ENCODE measurements around the gene MUSTN1. TPM values are rescaled to one million over a fixed set of nuclear protein-coding genes. Genes with fewer than 3 reads are reported as not detected.

MUSTN1 gene
- total and polyA plus RNA-seq, 2 donors (not counting 3 experiments of a cell fraction or from before 2014, with no cell fraction given): 1.1 to 2.2 TPM

DNA sequence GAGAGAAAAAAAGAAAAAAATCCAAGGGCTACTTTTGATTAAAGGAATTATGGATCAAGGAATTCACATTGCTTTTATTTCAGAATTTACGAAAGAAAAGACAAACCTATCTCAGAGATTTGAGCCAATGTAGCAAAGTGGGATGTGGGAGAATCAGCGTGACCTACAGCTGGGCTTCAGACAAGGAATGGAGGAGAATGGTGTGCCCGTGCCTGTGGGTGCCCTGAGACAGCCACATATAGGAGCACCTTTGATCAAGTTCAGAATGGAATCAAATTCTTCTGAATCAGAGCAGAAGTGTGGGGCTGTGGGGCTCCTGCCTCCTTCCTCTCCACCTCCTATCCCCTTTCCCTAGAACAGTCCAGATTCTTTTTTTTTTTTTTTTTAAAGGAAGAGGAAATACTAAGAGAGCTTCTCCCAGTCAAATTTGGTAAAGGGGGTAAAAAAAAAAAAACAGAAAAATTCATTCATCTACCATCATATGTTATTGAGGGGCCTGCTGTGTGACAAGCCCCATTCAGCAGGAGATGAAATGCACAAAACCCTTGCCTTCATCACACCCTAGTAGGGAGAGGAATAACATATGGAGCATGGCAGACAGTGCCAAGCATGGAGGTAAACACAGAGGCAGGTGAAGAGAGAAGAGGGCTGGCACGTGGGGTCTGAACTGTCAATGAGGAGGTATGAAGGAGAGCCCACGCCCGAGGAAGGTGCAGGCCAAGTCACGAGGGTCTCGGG, 25.0 kb upstream of the MUSTN1 start:
- dilution Hi-C loops (cut with MboI; ENCODE audit: extremely low pct_ligation_motif_present, low sequenced_read_pairs): no loop called here
- Histone ChIP-seq H3K4me3 (replicated peaks in 1 of 3; ENCODE audit: insufficient read depth in 1 of 3, low read depth in 1 of 3, low read length in 3 of 3) (no peak overlapping the region), H3K9me1 (replicated peaks; ENCODE audit: control insufficient read depth, extremely low read depth, insufficient read depth, low read length) (no peaks in the 10 kb centered on the region), H3K4me1 (ENCODE audit: control insufficient read depth, extremely low read depth, insufficient read depth, low read length) (no peaks in the 10 kb centered on the region), H3K9me3 (replicated peaks; ENCODE audit: control insufficient read depth, insufficient read depth, low read length) (no peaks in the 10 kb centered on the region), H3K27me3 (ENCODE audit: control insufficient read depth in 2 of 2, insufficient read depth in 2 of 2, low read length in 2 of 2) (no peaks in the 10 kb centered on the region), H3K9ac (replicated peaks; ENCODE audit: extremely low read depth, insufficient read depth, low read length) (no peak overlapping the region), H3K27ac (ENCODE audit: insufficient read depth, low read depth, low read length) (no peak overlapping the region), H2AFZ (ENCODE audit: low read depth, low read length) (no peak overlapping the region), H4K20me1 (replicated peaks; ENCODE audit: control insufficient read depth, extremely low read depth, insufficient read depth, low read length) (no peaks in the 10 kb centered on the region), H3K36me3 (ENCODE audit: control insufficient read depth in 2 of 2, extremely low read depth in 1 of 2, insufficient read depth in 2 of 2, low read length in 2 of 2) (no peaks in the 10 kb centered on the region), H3K4me2 (ENCODE audit: insufficient read depth, low read length) (no peak overlapping the region), H3K79me2 (ENCODE audit: control insufficient read depth, insufficient read depth, low read length) (no peaks in the 10 kb centered on the region)
- intact Hi-C loops (cut with micrococcal nuclease): no loop called here
- no peak for DNase-seq (ENCODE audit: low read depth, low spot score)
- TF ChIP-seq MAX (IDR thresholded peaks at IDR 0.05; ENCODE audit: insufficient read depth, insufficient read length) (no peak), JUN (IDR thresholded peaks at IDR 0.05; ENCODE audit: borderline replicate concordance, insufficient read depth, insufficient read length, low read depth) (no peak), EZH2 (IDR thresholded peaks at IDR 0.05; ENCODE audit: borderline replicate concordance, low read depth, low read length, severe bottlenecking) (no peak), FOS (IDR thresholded peaks at IDR 0.05; ENCODE audit: borderline replicate concordance, insufficient read depth, low read length) (no peak), POLR2A (IDR thresholded peaks at IDR 0.05; ENCODE audit: low read depth, low read length) (no peak), POLR2AphosphoS5 (IDR thresholded peaks at IDR 0.05; ENCODE audit: insufficient read depth, low read depth, low read length) (no peak), GATA2 (IDR thresholded peaks at IDR 0.05; ENCODE audit: insufficient read depth, insufficient read length, low read depth, low read length) (no peak), MYC (IDR thresholded peaks at IDR 0.05; ENCODE audit: low read depth, low read length) (no peak)
- TF ChIP-seq, protein P1, sequence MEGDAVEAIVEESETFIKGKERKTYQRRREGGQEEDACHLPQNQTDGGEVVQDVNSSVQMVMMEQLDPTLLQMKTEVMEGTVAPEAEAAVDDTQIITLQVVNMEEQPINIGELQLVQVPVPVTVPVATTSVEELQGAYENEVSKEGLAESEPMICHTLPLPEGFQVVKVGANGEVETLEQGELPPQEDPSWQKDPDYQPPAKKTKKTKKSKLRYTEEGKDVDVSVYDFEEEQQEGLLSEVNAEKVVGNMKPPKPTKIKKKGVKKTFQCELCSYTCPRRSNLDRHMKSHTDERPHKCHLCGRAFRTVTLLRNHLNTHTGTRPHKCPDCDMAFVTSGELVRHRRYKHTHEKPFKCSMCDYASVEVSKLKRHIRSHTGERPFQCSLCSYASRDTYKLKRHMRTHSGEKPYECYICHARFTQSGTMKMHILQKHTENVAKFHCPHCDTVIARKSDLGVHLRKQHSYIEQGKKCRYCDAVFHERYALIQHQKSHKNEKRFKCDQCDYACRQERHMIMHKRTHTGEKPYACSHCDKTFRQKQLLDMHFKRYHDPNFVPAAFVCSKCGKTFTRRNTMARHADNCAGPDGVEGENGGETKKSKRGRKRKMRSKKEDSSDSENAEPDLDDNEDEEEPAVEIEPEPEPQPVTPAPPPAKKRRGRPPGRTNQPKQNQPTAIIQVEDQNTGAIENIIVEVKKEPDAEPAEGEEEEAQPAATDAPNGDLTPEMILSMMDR (IDR thresholded peaks at IDR 0.05; ENCODE audit: extremely low read depth in 1 of 2, insufficient read depth in 1 of 2, low read depth in 1 of 2, low read length in 2 of 2): no peak
- FAIRE-seq: no peak
- ChIA-PET POLR2A (no interaction called here), CTCF (interaction anchor here (1.7 kb wide), 2 partner anchors 9 to 14 kb away, joined by 7 to 9 read pairs; no protein-coding TSS in a partner anchor)
- BruUV-seq (replicated peaks): no TSS peak
